WTC11 (cell line): ENCODE results near the gene ZNF521.

Experiments
- CREM ChIP-seq: sonication (generic); formaldehyde crosslinking; IDR thresholded peaks from 2 replicates; pipeline ENCODE4 v1.8.1; 2022; ENCODE audit warnings: mild to moderate bottlenecking, missing genetic modification reagents, moderate library complexity
- CTCF ChIP-seq: fragments of 200-600 bp; IDR thresholded peaks from 2 replicates; pipeline ENCODE4 v1.8.0; 2022; ENCODE audit warnings: antibody characterized with exemption
- IRF1 ChIP-seq: sonication (generic); formaldehyde crosslinking; IDR thresholded peaks from 2 replicates; pipeline ENCODE4 v1.8.0; 2023; ENCODE audit warnings: missing genetic modification reagents
- MAX ChIP-seq: sonication (generic); formaldehyde crosslinking; IDR thresholded peaks from 2 replicates; pipeline ENCODE4 v1.8.0; 2022; ENCODE audit warnings: mild to moderate bottlenecking, missing genetic modification reagents
- TEAD1 ChIP-seq: sonication (generic); formaldehyde crosslinking; IDR thresholded peaks from 2 replicates; pipeline ENCODE4 v1.8.0; 2022; ENCODE audit warnings: mild to moderate bottlenecking, missing genetic modification reagents
- ZNF263 ChIP-seq: sonication (generic); formaldehyde crosslinking; IDR thresholded peaks from 2 replicates; pipeline ENCODE4 v1.8.1; 2022; ENCODE audit warnings: low read depth, mild to moderate bottlenecking, moderate library complexity, missing genetic modification reagents
- ZNF317 ChIP-seq: sonication (generic); formaldehyde crosslinking; IDR thresholded peaks from 2 replicates; pipeline ENCODE4 v1.8.1; 2023; ENCODE audit warnings: low read depth, mild to moderate bottlenecking, moderate library complexity, missing genetic modification reagents, borderline replicate concordance
- ZNF532 ChIP-seq: fragments of 250-450 bp; sonication (Bioruptor Pico); IDR thresholded peaks from 2 replicates; pipeline ENCODE4 v1.9.0; 2021; ENCODE audit warnings: mild to moderate bottlenecking, borderline replicate concordance

GRCh38 chr18:25029802-25030201 lies 322.2 kb downstream of the ZNF521 start:
- TF ChIP-seq CREM (CRISPR knock-in tag) (no peak), MAX (no peak), ZNF263 (CRISPR knock-in tag) (no peak), CTCF (no peak), IRF1 (CRISPR knock-in tag) (no peak), TEAD1 (CRISPR knock-in tag) (no peak), ZNF532 (CRISPR knock-in tag) (no peak), ZNF317 (no peak)
